ENCODE data around the gene NRAP.

The NRAP gene

GRCh38 chr10:113631684-113632367, 32.0 kb downstream of the NRAP start:
- no peak for DNase-seq (ENCODE audit: low read depth in 2 of 2)

- no peak for DNase-seq (ENCODE audit: low read depth in 2 of 2)
Observed at GRCh38 chr10:113630929-113631533, 32.8 kb downstream of the NRAP start.

- DNase-seq (ENCODE audit: low read depth in 2 of 2): no peak
Observed at GRCh38 chr10:113628607-113629153, 35.2 kb downstream of the NRAP start.

GRCh38 chr10:113627836-113628235, 36.0 kb downstream of the NRAP start:
- no peak for DNase-seq (ENCODE audit: low read depth in 2 of 2)

- DNase-seq (ENCODE audit: low read depth in 2 of 2): no peak
Observed at GRCh38 chr10:113626809-113627355, 37.0 kb downstream of the NRAP start.

GRCh38 chr10:113625461-113626186, 38.2 kb downstream of the NRAP start:
- no peak for DNase-seq (ENCODE audit: low read depth in 2 of 2)

- no peak for DNase-seq (ENCODE audit: low read depth in 2 of 2)
Observed at GRCh38 chr10:113622831-113623230, 41.0 kb downstream of the NRAP start.

GRCh38 chr10:113621799-113622198, 42.0 kb downstream of the NRAP start:
- no peak for DNase-seq (ENCODE audit: low read depth in 2 of 2)

GRCh38 chr10:113620936-113621335, 42.9 kb downstream of the NRAP start:
- DNase-seq (ENCODE audit: low read depth in 2 of 2): no peak

- no peak for DNase-seq (ENCODE audit: low read depth in 2 of 2)
Observed at GRCh38 chr10:113620511-113620910, 43.3 kb downstream of the NRAP start.

GRCh38 chr10:113619401-113619800, 44.4 kb downstream of the NRAP start:
- no peak for DNase-seq (ENCODE audit: low read depth in 2 of 2)

GRCh38 chr10:113618338-113618737, 45.5 kb downstream of the NRAP start:
- DNase-seq (ENCODE audit: low read depth in 2 of 2): no peak

GRCh38 chr10:113617086-113617485, 46.8 kb downstream of the NRAP start:
- no peak for DNase-seq (ENCODE audit: low read depth in 2 of 2)

- no peak for DNase-seq (ENCODE audit: low read depth in 2 of 2)
Observed at GRCh38 chr10:113616244-113617074, 47.4 kb downstream of the NRAP start.

- DNase-seq (ENCODE audit: low read depth in 2 of 2): no peak
Observed at GRCh38 chr10:113613977-113614690, 49.7 kb downstream of the NRAP start.

GRCh38 chr10:113613427-113613826, 50.4 kb downstream of the NRAP start:
- no peak for DNase-seq (ENCODE audit: low read depth in 2 of 2)

- no peak for DNase-seq (ENCODE audit: low read depth in 2 of 2)
Observed at GRCh38 chr10:113612154-113612553, 51.7 kb downstream of the NRAP start.

GRCh38 chr10:113610631-113611601, 52.9 kb downstream of the NRAP start:
- no peak for DNase-seq (ENCODE audit: low read depth in 2 of 2)

- DNase-seq (ENCODE audit: low read depth in 2 of 2): no peak
Observed at GRCh38 chr10:113609704-113610108, 54.1 kb downstream of the NRAP start.
